Measurements from ENCODE around the gene TTC7B.

Gene TTC7B

DNA sequence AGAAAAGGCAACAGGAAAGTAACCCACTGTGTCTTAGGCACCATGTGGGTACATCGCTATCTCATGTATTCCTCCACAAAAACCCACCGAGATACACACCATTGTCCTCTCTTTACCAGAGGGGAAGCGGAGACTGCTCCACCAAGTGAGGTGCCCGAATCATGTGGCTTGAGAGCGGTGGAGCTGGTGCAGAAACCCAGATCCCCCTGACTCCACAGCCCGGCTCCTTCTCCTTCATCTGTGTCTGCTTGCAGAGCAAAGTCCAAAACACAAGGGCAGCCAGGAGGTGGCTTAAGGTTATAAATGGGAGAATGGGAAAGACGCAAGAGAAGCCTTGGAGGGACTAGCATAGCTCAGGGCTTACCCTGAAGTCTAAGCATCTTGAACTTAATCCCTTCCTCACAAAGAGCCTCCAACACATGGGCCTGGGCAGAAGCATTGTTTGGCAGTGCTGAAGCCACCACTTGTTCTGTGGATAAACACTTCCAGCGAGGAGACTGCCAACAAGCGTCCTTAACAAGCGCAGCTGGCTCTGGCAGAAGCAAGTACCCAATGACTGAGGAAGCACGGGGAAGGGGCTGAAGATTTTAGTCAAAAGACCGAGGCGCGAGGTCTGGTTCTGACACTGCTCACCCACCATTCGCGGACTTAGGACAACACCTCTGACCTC lies 83.0 kb downstream of the TTC7B start:
- DNase-seq, result no peak

DNA sequence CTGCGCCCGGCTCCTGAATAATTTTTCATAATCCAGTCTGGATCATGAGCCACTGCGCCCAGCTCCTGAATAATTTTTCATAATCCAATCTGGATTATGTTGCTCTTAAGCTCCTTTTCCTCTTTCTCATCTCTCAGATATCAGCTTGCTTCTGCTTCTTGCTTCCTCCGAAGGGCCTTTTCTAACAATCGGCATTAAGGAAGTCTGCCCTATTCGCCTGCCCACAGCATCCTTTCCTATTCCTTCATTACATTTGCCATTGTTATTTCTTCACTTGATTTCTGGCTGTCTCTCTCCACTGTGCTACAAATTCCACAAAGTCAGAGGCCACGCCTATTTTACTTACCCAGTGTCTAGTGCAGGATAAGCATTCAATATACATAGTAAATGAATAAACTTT lies 83.5 kb downstream of the TTC7B start:
- DNase-seq, result no peak

DNA sequence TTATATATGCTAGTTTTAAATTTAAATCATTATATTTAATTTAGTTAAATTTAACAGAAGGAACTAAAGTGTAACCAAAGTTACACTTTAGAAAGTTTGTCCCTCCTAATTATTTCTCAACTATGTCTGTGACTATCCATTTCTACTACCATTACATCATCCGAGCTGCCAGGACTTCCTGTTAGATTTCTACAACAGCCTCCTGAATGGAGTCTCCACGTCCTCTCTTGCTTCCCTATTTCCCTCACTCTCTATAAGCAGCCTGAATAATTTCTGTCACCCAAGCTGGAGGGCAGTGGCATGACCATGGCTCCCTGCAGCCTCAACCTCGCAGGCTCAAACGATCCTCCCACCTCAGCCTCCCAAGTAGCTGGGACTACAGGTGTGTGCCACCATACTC lies 84.1 kb downstream of the TTC7B start:
- DNase-seq, result no peak

DNA sequence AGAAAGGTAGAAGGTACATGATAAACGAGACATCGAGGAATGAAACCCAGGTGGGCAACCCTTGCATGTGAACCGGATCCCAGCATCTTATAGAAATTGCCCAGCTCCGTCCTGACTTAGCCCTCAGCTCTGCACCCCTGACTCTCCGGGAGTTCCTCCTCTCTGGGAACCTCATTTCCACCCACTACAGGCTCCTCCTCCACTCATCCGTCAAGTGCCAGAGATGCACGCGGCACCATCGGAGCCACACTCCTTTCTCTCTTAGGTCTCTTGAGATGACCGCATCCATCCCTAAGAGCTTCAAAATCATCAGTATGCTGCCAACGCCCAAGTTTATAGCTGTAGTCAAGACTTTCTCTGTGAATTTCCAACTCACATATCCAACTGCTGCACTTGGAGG lies 84.7 kb downstream of the TTC7B start:
- no peak for DNase-seq

DNA sequence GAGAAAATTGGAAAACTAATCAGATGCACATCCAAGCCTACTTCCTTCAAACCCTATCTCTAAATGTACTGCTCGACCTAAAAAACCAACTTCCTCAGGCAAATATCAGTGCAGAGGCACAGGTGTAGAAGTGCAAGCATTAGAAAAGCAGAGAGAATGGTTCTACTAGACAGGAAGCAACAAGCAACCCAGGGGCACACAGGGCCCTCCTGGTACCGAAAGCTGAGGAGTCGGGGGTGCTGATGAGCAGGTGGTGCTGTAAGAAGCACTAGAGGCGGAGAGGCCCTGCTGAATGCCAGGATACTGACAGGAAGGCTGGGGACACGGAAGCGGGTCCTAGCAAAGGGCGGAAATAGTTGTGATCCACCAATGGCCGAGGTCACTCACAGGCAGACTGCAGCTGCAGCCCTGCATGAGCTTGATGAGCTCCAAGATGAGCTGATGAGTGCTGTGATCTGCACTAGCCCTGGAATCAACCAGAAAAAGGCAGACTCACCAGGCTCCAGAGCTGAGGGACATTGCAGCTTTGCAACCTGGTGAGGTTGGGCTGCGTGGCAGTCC lies 85.9 kb downstream of the TTC7B start:
- no peak for DNase-seq

DNA sequence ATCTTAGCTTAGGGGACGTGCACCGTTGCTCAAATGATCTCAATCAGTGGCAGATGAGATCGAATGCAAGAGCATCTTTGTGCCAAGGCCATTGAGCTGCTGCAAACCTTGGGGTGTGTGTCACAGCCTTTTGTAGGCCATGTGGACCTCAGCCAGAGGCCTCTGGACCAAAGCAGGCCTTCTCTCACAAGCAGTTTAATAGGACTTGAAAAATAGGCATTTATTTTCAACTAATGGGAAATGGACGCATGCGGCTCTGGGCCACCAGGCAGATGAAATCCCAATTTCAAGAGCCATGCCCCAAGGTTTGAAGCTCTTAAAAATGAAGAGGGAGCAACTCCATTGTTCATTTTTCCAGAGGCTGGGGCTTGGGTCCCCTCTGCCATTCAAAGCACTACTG lies 87.3 kb downstream of the TTC7B start:
- DNase-seq, result no peak

DNA sequence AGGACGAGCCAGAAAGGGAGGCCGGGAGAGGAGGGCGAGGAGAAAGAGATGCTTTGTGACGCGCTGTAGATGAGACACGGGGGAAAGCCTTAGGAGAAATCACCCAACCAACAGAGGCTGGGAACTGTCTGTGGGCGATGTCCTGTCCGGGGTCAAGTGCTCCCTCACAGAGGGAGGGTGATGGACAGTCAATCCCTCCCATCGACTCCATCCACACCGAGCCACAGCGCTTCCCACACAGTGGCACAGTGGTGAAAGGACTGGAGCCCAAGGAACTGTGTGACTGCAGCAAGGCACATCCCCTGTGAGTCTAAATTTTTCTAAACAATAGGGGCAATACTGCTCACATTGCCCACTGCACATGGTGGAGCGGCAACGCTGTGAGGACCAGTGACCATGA lies 89.1 kb downstream of the TTC7B start:
- DNase-seq, result no peak

DNA sequence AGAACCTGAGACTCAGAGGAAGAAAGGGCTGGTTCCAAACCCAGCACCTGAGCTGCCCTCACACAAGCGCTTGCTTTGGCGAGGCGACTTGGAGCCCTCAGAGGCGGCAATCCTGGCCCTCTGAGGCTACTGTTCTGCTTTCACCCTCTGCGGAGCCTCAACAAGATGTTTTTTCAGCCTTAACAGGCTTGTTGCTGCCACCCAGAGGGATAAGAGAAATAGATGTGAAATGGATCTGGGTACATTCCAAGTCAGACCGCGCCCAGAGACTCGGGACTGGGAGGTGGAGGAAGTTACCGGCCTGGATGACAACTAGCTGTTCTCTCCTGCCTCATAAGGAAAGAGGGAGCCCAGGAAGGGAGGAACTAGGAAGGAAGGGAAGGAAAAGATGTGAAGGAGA lies 89.6 kb downstream of the TTC7B start:
- no peak for DNase-seq

DNA sequence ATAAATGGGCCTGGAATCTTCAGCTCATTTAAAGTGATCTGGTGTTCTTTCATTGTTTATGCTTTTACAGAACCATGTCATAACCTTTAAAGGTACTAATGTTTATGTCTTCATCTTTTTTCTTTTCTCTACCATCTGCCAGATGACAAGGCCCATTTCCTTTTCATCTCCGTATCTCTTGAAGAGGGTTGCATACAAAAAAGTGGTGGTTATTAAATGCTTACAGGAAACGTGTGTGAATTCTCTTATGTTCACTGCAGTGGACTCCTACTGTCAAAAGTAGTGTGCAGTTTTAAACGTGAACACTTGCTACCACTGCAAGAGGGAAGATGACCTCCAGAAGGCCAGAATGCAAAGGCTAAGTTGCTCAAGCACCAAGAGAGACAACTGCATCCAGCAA lies 91.4 kb downstream of the TTC7B start:
- no peak for DNase-seq

DNA sequence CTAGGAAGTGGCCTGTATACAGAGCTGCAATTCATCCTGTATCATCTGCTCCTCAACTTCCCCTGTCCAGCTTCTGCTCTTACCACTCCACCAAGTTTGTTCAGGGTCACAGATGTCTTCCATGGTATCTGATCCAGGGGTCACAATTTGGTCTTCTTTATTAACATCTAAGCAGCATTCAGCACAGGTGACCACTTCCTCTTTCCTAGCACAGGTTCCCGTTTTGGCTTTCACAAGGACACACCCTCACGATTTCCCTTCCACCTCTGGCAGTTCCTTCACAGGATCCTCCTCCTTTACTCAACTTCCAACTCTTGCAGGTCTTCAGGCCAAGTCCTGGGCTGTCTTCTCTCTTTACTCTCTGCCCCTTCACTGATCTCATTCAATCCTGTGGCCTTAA lies 93.6 kb downstream of the TTC7B start:
- no peak for DNase-seq

DNA sequence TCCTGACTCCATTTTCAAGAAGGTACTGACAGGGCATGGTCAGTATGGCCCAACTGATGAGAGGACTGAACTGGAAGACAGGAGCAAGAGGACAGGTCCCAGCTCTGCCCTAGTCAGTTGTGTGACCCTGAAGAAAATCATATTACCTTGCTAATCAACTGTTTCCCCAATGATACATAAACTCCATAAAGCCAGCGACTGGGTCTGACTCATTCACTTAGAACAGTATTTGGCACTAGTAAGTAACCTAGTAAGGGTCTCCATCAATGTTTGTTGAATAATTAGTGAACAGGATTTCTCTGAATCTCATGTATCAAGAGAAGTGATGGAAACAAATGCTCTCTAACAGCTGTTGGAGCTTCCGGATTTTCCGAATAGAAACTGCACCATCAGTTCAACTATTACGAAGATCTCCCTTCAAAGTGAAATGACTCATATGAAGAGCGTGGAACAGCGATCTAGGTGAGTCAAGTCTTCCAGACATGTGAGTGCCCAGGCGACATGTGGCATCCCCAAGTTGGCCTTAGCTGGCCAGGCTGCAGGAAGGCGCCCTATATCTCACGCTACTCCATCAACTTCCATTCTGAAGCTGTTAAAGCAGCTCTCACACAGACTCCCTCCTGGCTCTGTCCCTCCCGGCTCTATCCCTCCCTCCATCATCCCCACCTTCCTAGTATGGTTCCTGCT lies 94.5 kb downstream of the TTC7B start:
- peak; percentile 50 for DNase-seq

DNA sequence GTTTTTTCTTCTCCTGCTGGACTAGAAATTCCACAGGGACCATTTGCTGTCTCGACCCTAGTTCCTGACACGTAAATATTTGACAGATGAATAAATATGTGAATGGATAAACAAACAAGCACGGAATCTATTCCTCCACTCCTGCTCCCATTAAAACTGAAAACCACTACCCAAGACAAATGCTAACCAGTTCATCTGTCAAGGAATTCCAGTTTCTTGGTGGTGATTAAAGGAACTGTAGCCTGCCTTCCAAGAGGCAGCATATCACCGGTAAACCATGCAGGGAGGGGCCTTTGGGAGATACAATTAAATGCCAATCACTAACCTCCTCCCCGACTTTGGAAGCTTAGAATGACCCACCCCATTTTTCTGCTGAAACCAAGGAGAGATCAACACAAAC lies 95.4 kb downstream of the TTC7B start:
- no peak for DNase-seq

DNA sequence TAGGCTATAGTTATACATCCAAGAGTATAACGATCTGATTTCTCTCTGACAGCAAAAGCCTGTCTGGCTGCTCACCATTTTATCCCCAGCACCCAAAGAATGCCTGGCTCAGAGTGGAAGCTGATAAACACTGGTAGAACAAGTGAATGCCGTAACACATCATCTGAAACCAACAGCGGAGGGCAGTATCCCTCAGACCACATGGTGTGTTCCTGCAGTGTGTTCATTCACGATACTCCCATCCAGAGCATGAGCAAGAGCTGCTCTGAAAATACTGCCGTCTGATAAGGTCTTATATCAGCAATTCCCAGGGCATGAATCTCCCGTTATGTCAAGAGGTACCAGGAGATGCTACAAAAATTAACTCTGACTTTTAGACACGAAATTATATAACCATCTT lies 95.9 kb downstream of the TTC7B start:
- DNase-seq, result no peak

DNA sequence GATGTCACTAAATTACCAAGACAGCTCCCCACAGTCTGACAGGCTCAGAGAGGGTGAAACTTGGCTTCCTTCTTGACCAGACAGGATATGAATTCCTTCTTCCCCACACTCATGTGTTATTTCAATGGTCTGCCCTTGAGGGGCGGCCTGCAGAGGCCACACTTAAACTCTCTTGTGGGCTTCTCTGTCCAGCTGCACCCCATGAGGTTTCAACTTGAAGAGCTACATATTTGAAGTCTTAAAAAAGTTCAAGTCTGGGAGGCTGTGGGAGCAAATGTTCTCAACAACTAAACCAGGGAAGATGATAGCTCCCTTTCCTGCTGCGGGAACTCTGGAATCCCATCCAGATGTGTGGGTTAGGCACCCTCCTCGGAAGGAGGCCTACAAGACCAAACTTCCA lies 98.3 kb downstream of the TTC7B start:
- DNase-seq, result no peak

DNA sequence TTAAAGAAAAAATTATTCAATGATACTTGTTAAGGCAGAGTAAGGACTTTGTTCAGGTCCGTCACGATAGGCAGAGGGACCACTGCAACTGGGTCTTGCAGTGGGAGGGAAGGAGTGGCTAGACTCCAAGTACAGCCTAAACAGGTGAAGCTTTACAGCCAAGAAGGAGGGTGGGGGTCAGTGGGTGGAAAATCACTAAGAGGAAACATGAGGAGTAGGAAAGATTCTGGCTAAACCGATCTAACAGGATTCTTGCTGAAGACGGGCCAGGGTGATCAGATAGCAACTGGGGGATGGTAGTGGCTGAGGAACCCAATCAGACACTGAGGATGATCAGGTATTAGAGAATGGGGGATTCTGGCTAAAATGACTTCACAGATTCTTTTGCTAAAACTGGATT lies 100.2 kb downstream of the TTC7B start:
- DNase-seq, result no peak

DNA sequence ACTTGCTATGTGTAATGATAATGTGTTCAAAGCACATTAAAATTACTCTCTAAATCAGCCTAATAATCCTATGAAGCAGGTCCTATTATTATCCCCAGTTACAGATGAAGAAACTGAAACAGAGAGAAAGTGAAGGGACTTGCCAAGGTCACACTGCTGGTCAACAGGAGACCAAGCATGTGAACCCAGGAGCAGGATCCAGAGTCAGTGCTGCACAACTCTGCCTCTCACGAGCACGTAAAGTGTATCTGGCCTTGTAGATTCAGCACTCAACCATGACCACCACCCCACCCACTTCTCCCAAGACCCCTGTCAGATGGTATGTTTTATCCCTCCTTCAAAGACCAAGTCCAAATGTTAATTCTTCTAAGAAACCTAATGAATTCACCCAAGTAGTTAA lies 100.7 kb downstream of the TTC7B start:
- DNase-seq, result no peak

DNA sequence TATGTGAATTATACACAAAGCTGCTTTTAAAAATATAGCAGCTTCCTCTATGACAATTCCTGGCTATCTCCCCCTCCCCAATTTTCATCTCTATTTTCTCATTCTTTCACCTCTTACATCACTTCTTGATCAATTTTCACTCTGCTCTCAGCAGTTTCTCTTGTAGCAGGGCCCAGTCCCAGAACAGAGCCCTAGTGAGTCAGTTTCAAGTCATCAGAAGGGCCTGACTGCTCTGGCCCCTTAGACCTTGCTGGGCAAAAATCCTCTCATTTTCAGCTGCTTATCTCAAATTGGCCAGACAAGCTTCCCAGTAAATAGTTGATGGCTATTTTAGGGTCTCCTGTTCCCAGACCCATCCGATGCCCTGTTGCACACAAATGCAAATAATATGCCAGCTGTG lies 101.4 kb downstream of the TTC7B start:
- no peak for DNase-seq

DNA sequence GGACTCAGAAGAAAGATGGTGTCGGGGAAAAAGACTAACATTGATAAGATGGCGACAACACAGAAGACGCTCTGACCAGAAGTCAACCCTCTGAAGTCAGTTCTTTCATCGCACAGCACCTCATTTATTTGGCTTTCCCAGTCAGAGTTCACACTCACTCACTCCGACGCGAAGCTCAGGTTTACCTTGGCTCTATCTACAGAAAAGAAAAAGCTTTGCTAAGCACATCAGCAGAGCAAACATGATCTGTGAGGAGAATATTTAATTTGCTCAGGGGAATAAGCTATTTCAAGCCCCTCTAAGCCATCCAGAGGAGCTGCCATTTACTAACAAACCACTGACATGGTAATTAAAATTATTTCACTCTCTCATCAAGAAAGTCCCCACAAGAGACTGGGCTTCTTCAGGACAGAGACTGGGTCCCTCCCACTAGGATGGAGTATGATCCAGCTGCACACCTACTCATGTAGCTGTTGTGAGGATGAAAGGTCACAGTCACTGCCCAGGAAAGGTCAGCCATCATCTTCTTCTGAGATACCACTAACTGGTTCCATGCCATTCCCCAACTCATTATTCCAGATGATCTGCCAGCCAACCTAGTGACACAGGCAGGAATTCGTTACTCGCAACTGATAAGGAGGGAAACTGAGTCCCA lies 111.4 kb downstream of the TTC7B start:
- no peak for DNase-seq

DNA sequence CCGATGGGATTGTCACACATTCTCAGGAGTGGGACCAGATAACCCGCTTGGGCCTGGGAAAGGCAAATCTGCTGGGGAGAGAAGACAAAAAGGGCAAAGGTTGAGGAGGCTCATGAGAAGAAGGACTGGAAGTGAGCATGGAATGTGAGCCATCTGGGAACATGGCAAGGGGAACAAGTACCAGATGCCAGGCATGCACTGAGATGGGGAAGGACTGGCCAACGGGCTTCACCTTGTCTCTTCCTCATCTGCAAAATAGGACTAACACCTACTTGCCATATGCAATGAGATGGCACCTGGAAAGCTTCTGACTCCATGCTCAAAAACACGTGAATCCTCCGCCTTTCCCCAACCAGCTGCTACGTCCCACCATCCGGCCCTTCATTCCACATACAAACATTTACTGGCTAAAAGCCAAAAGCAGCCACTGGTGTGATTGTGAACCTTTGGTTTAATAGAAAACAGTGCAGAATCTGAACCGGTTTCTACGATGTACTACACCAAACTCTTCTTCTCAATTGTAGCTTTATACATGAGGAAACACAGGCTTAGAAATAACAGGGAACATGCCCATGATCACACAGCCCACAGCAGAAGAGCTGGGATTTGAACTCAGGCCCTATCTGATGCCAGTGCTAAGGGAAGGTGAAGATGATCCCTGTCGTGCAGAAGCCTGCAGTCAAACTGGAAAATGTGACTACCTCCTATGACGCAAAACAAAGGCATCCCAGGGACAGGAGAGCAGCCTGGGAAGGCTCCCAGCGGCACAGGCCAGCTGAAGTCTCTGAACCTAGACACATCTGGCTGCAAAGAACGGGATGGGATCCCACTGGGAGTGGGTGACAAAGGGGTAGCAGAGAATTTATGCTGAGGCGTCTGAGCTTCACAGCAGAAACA lies 112.1 kb downstream of the TTC7B start:
- no peak for DNase-seq

DNA sequence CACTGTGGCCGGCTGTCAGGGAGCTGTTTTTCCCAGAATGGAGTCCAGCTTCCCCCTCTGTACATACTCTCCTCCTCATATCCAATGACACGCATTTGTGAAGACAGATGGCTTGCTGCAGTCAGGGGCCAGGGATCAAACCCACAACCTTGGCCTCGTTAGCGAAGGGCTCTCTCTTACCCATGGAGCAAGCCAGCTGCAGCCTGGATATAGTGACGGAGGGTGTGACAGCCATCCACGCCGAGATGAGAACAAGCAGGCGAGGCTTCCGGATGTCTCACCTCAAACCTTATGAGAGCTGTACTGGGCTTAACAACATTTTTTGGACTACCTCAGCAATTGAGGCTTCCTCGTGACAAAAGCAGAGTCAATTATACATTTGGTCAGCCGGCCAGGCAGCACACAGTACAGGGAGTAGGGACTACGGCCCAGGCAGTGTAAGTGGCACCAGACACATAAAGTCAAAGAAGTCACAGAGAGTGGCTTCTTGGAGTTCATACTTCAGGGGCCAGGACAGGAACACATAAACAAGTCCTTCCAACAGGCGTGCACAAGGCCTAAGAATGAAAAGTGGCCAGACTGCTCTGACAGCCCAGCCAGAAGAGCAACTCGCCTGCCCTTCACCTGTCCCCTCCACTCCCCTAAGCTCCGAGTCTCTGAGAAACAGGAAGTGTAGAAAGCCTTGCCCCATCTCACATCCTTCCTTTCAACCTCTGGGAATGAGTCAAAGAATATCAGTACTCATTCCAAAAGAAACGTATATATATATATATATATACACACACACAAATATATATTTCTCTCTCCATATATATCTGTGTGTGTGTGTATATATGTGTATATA lies 115.1 kb downstream of the TTC7B start:
- peak; percentile 44 for DNase-seq

DNA sequence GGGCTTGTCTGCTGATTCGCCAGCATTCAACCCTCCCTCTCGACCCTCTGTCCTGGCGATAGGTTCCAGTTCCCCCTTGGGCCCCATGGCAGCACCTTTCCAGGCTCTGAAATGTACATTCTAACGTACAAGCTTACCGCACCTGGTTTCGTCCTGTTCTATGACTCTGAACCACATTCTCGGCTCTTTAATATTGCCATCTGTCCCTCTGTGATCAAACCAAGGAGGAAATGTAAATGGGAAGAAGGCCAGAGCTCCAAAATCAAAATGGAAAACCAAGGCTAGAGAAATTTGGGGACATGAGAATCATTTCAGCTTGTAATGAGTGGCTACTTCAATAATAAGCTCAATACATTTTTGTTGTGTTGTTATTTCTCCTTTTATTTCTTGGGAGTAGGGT lies 117.2 kb downstream of the TTC7B start:
- no peak for DNase-seq

DNA sequence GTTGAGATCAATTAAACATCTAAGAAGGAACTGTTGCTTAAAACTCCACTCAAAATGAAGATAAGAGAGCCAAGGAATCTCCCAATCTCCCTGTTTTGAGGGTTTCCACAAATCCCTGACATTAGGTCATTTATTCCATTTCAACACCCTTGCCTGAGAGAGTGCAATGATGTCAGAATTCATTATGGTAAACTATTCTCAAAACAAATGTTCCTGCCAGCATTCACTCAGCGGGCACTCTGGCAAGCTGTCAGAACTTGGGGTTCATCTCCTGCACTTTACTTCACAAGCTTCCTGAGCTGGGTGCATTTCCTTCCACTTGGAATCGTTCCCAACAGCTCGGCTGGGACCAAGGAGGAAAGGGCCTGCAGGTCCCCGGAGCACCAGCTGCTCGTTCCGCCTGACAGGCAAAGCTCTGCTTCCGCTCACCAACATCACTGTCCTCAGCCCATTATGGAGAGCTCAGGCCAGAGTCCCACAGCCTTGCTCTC lies 117.8 kb downstream of the TTC7B start:
- no peak for DNase-seq

Measured in activated CD4-positive, alpha-beta T cell treated with anti-CD3 and anti-CD28 coated beads, Interleukin-2, Interleukin-6, amounts not matched to agents 100 ng/mL and 50 ng/mL, durations not matched to agents 16 hours and 8 hours (primary cell).